ENCODE results near the gene TXNDC16.
"Not testable (repeated sequence)": the region's sequence is repeated elsewhere in the genome, so short reads cannot be mapped to it uniquely, and the experiment has no call there.

The TXNDC16 gene

GRCh38 chr14:52545584-52546317, 6.6 kb downstream of the TXNDC16 start:
- no peak for DNase-seq (ENCODE audit: low read depth in 1 of 2, low spot score in 1 of 2)

DNA sequence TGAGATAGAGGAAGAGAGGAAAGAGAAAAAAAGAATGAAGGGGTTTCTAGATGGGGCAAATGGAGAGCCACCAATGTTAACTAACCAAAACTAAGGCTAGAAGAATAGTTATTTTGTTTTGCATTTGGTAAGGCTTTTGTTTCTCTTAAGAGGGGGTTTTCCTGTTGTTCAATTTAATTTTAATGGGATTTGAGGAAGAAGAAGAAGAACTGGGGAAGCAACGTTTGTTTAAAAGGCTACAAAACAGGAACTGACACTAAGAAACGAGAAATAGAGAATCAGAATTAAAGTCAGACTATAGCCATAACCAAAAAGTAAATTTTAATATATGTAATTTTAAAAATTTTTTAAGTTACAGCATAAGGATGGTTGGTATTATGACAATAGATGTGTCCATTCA, 13.7 kb downstream of the TXNDC16 start:
- no peak for DNase-seq (ENCODE audit: low read depth in 1 of 2, low spot score in 1 of 2)

DNA sequence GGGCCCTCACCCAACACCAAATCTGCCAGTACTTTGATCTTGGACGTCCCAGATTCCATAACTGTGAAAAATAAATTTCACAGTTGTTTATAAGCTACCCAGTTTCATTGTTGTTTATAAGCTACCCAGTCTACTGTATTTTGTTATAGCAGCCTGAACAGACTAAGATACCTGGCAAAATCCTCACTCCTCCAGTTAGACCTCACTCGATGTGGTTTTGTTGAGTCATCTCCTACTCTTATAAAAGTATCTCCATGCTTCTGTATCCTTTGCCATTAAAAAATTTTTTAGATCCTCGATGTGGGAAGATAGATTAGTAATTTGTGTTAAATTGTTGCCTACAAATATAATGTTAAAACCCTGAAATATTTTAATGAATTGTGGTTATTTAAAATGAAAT, 16.0 kb downstream of the TXNDC16 start:
- no peak for DNase-seq (ENCODE audit: low read depth in 1 of 2, low spot score in 1 of 2)

DNA sequence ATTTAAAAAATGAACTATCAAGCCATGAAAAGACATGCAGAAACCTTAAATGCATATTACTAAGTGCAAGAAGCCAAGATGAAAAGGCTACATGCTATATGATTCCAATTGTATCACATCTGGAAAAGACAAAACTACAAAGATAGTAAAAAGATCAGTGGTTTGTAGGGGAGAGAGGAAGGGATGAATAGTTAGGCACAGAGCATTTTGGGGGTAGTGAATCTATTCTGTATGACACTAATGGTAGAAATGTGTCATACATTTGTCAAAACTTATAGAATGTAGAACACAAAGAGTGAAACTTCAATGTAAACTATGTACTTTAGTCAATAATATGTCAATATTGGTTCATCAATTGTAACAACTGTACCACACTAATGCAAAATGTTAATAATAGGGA, 20.8 kb downstream of the TXNDC16 start:
- no peak for DNase-seq (ENCODE audit: low read depth in 1 of 2, low spot score in 1 of 2)

DNA sequence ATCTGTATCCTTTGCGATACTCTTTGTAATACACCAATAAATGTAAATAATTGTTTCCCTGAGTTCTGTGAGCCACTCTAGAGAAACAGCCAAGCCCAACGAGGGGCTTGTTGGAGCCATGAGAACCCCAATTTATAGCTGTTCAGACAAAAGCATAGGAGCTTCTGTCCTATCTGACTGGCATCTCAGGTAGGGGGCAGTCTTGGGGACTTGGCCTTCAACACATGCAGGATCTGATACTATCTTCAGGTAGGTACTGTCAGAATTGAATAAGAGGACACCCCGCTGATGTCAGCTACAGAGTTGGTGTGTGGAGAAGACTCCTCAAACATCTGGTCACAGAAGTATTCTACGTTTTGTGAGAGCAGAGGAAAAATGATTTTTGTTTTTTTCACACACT, 25.3 kb downstream of the TXNDC16 start:
- no peak for DNase-seq (ENCODE audit: low read depth in 1 of 2, low spot score in 1 of 2)

GRCh38 chr14:52522581-52523345, 29.5 kb downstream of the TXNDC16 start:
- no peak for DNase-seq (ENCODE audit: low read depth in 1 of 2, low spot score in 1 of 2)

DNA sequence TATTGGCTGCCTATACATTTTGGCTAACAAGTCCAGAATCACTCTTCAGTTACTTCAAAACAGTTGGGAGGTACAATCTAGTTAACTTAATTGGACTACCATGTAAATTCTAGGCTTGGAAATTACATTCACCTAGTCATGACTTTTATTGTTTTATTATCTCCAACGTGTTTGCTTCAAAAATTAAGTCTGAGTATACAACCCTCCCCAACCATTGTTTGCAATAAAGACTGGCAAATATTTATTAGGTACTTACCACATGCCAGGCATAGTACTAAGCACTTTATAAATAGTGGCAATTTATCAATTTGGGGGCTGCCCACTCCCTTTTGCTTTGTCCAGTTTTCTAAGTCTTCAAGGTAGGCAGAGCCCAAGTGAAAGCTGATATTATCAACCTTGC, 30.3 kb downstream of the TXNDC16 start:
- DNase-seq (ENCODE audit: low read depth in 1 of 2, low spot score in 1 of 2): no peak

- no peak for DNase-seq (ENCODE audit: low read depth in 1 of 2, low spot score in 1 of 2)
These were observed 38.1 kb downstream of the TXNDC16 start for GRCh38 chr14:52514046-52514811.

DNA sequence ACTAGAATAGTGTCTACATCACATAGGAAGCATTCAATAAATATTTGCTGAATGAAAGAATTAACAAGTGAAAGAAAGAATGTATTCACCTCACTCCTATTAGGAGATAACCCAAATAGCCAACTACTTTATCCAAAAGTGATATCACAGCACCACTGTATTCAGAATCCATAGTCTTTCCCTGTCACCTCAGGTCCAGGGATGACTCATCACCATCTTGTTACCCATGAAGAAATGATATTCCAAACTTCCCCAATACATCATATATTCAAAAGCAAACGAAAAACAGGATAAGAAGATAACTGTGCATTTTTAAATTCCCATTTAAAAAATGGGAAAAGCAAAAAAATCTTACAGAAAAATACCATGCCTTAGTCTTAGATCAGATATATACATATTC, 39.1 kb downstream of the TXNDC16 start:
- no peak for DNase-seq (ENCODE audit: low read depth in 1 of 2, low spot score in 1 of 2)

- no peak for DNase-seq (ENCODE audit: low read depth in 1 of 2, low spot score in 1 of 2)
These were observed 57.9 kb downstream of the TXNDC16 start for GRCh38 chr14:52494444-52494843.

GRCh38 chr14:52485350-52485960, 66.8 kb downstream of the TXNDC16 start:
- no peak for DNase-seq (ENCODE audit: low read depth in 1 of 2, low spot score in 1 of 2)

GRCh38 chr14:52481864-52482263, 70.4 kb downstream of the TXNDC16 start:
- no peak for DNase-seq (ENCODE audit: low read depth in 1 of 2, low spot score in 1 of 2)

GRCh38 chr14:52473557-52473956, 78.7 kb downstream of the TXNDC16 start:
- no peak for DNase-seq (ENCODE audit: low read depth in 1 of 2, low spot score in 1 of 2)

GRCh38 chr14:52472728-52473127, 79.6 kb downstream of the TXNDC16 start:
- no peak for DNase-seq (ENCODE audit: low read depth in 1 of 2, low spot score in 1 of 2)

DNA sequence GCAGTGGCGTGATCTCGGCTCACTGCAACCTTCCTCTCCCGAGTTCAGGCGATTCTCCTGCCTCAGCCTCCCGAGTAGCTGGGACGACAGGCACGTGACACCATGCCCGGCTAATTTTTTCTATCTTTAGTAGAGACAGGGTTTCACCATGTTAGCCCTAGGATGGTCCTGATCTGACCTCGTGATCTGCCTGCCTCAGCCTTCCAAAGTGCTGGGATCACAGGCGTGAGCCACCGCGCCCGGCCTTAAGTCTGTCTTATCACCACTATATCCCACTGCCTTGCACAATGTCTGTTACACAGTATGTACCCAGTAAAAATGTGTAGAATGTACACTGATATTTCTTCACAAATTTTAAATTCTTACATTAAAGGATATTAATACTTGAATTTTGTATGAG, 80.1 kb downstream of the TXNDC16 start:
- not testable (repeated sequence) for DNase-seq (ENCODE audit: low read depth in 1 of 2, low spot score in 1 of 2)

GRCh38 chr14:52467515-52468266, 84.6 kb downstream of the TXNDC16 start:
- DNase-seq (ENCODE audit: low read depth in 1 of 2, low spot score in 1 of 2): no peak

- DNase-seq (ENCODE audit: low read depth in 1 of 2, low spot score in 1 of 2): no peak
These were observed 88.1 kb downstream of the TXNDC16 start for GRCh38 chr14:52464175-52464574.

DNA sequence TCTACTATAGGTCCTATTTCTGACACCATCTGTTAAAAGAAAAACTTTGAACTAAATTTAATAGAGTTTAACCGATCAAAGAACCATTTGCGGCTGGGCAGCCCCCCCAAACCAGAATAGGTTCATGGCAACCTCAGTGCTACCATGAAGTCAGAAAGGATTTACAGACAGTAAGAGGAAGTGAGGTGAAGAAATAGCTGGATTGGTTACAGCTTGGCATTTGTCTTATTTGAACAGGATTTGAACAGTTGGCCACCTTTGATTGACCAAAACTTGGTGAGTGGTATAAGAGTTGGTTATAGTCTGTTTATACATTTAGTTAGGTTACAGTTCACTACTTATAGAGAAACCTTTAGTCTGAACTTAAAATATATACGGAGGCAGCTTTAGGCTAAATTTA, 88.9 kb downstream of the TXNDC16 start:
- DNase-seq (ENCODE audit: low read depth in 1 of 2, low spot score in 1 of 2): no peak

GRCh38 chr14:52461721-52462120, 90.6 kb downstream of the TXNDC16 start:
- DNase-seq (ENCODE audit: low read depth in 1 of 2, low spot score in 1 of 2): no peak

GRCh38 chr14:52458721-52459085, 93.6 kb downstream of the TXNDC16 start:
- no peak for DNase-seq (ENCODE audit: low read depth in 1 of 2, low spot score in 1 of 2)

- DNase-seq (ENCODE audit: low read depth in 1 of 2, low spot score in 1 of 2): no peak
These were observed 94.9 kb downstream of the TXNDC16 start for GRCh38 chr14:52457411-52457810.

Data from activated T-helper 1 cell treated with anti-CD3 and anti-CD28 coated beads, Interleukin-2, amount 50 U/mL, for 16 hours (primary cell).